GM12878 (cell line): ENCODE results near the gene PTPN14. TPM values are rescaled to one million over a fixed set of nuclear protein-coding genes. Genes with fewer than 3 reads are reported as not detected.

Experiments used
- ATAC-seq: fragments of 200-7000 bp; cut with Tn5 transposase; 3 replicates; pipeline ENCODE4 v1.9.1; 2020; ENCODE audit warnings: mild to moderate bottlenecking, moderate library complexity
- BruUV-seq: library from RNA; stranded (reverse); fragments of 400-500 nt; replicated peaks from 2 replicates; lab custom pipeline; 2021; lab: Mats Ljungman, UMichigan
- CTCF ChIA-PET: fragments of 300-600 bp; sonication (Branson Sonifier 250); formaldehyde crosslinking; extraction: SDS; loops from one replicate; lab custom pipeline; 2021; ENCODE audit warnings: inconsistent platforms; lab: Yijun Ruan, JAX
- POLR2A ChIA-PET: fragments of 350-600 bp; formaldehyde crosslinking; extraction: SDS; loops from one replicate; lab custom pipeline; 2021; ENCODE audit warnings: inconsistent platforms; lab: Charles Lee
- RAD21 ChIA-PET: fragments of 300-600 bp; sonication (Branson Sonifier 250); formaldehyde crosslinking; loops from one replicate; lab custom pipeline; 2023; ENCODE audit warnings: antibody characterized with exemption; ENCODE audit not compliant: unreplicated experiment; lab: Charles Lee
- SMC1A ChIA-PET: fragments of 300-600 bp; sonication (Branson Sonifier 250); formaldehyde crosslinking; loops from one replicate; lab custom pipeline; 2023; ENCODE audit not compliant: unreplicated experiment, uncharacterized antibody; lab: Charles Lee
- DNase-seq: peaks from one replicate; pipeline ENCODE4 v3.0.0-alpha.2; 2011; ENCODE audit warnings: low read depth, low spot score
- FAIRE-seq: peaks from 3 replicates; lab custom pipeline; 2011; peaks lifted over from hg19 to GRCh38; lab: Jason Lieb, UNC
- H2AFZ ChIP-seq: 2 replicates; pipeline ENCODE4 v1.6.0; 2011; ENCODE audit warnings: low read depth, low read length, control low read depth; ENCODE audit not compliant: control insufficient read depth
- H3K27ac ChIP-seq: 2 replicates; pipeline ENCODE4 v1.5.1; 2011; ENCODE audit warnings: control low read depth; ENCODE audit not compliant: control insufficient read depth, insufficient read depth
- H3K27me3 ChIP-seq, 2 experiments: replicated peaks in 1 of 2; 2 replicates each; pipeline versions ENCODE4 v1.6.0 to v1.6.1; 2011; ENCODE audit warnings: low read length in 1 of 2; ENCODE audit not compliant: control insufficient read depth in 2 of 2, insufficient read depth in 2 of 2
- H3K36me3 ChIP-seq, 2 experiments: 2 replicates each; pipeline ENCODE4 v1.5.1; 2011; ENCODE audit warnings: low read length in 1 of 2; ENCODE audit not compliant: control insufficient read depth in 2 of 2, insufficient read depth in 2 of 2
- H3K4me1 ChIP-seq: 2 replicates; pipeline ENCODE4 v1.6.1; 2011; ENCODE audit warnings: mild to moderate bottlenecking, low read length, moderate library complexity, mixed read lengths; ENCODE audit not compliant: control insufficient read depth, insufficient read depth
- H3K4me2 ChIP-seq: 2 replicates; pipeline ENCODE4 v1.6.0; 2011; ENCODE audit warnings: control low read depth; ENCODE audit not compliant: control insufficient read depth, insufficient read depth
- H3K4me3 ChIP-seq: fragments of 200-600 bp; sonication (generic); 2 replicates; pipeline ENCODE4 v1.5.1; 2016
- H3K79me2 ChIP-seq: 2 replicates; pipeline ENCODE4 v1.6.0; 2011; ENCODE audit warnings: low read length; ENCODE audit not compliant: control insufficient read depth, insufficient read depth
- H3K9ac ChIP-seq: 2 replicates; pipeline ENCODE4 v1.8.0; 2011; ENCODE audit warnings: low read length, control low read depth, mixed read lengths; ENCODE audit not compliant: control insufficient read depth, insufficient read depth
- H3K9me3 ChIP-seq: replicated peaks from 3 replicates; pipeline ENCODE4 v1.5.1; 2011; ENCODE audit warnings: mild to moderate bottlenecking, low read length; ENCODE audit not compliant: control insufficient read depth, insufficient read depth
- H4K20me1 ChIP-seq: 2 replicates; pipeline ENCODE4 v1.6.0; 2011; ENCODE audit not compliant: control insufficient read depth, insufficient read depth
- CBX3 ChIP-seq: fragments of 200-600 bp; sonication (generic); IDR thresholded peaks from 2 replicates; pipeline ENCODE4 v1.6.1; 2016; ENCODE audit warnings: low read depth, borderline replicate concordance
- HDAC6 ChIP-seq: fragments of 200-600 bp; sonication (generic); IDR thresholded peaks from one replicate; pipeline ENCODE4 v1.8.0; 2017; ENCODE audit warnings: antibody characterized with exemption; ENCODE audit not compliant: unreplicated experiment
- MTA3 ChIP-seq: IDR thresholded peaks from 2 replicates; pipeline ENCODE4 v1.6.1; 2012; ENCODE audit warnings: low read length, inconsistent platforms, borderline replicate concordance
- RAD21 ChIP-seq: IDR thresholded peaks from 2 replicates; pipeline ENCODE4 v1.6.1; 2011; ENCODE audit warnings: mild to moderate bottlenecking, low read depth, low read length, moderate library complexity; ENCODE audit not compliant: insufficient read depth
- REST ChIP-seq: IDR thresholded peaks from 2 replicates; pipeline ENCODE4 v1.6.1; 2012; ENCODE audit warnings: mild to moderate bottlenecking, low read depth, low read length
- RFX5 ChIP-seq: IDR thresholded peaks from 2 replicates; pipeline ENCODE4 v1.6.1; 2011; ENCODE audit warnings: low read depth, low read length, improper control_type of control experiment
- SMARCA5 ChIP-seq: fragments of 450-650 bp; IDR thresholded peaks from 2 replicates; pipeline ENCODE4 v1.6.1; 2017; ENCODE audit warnings: mild to moderate bottlenecking
- SRF ChIP-seq, 2 experiments: IDR thresholded peaks; 2 replicates each; pipeline ENCODE4 v1.6.1; 2011; ENCODE audit warnings: low read depth in 2 of 2, low read length in 2 of 2, mild to moderate bottlenecking in 1 of 2, moderate library complexity in 1 of 2
- YY1 ChIP-seq: IDR thresholded peaks from 2 replicates; pipeline ENCODE4 v1.6.1; 2011; ENCODE audit warnings: low read depth, mild to moderate bottlenecking, low read length
- ZBTB11 ChIP-seq: fragments of 450-650 bp; formaldehyde crosslinking; IDR thresholded peaks from 2 replicates; pipeline ENCODE4 v1.5.0; 2022; ENCODE audit warnings: mild to moderate bottlenecking, missing genetic modification characterization
- WGBS: methylation state at CpG from one replicate; pipeline ENCODE4 v1.1.6; 2016; ENCODE audit warnings: low lambda C conversion rate; ENCODE audit not compliant: insufficient replicate concordance, insufficient coverage; ENCODE audit errors: missing lambda C conversion rate; 5-methylcytosine and 5-hydroxymethylcytosine counted together
- in situ Hi-C: fragments of 300-500 bp; cut with MboI; formaldehyde crosslinking; loops from 9 replicates; pipeline ENCODE4 v1.14.3; 2018; ENCODE audit warnings: mixed read lengths
- intact Hi-C: fragments of 100-400 bp; cut with micrococcal nuclease; formaldehyde crosslinking; loops from one replicate; pipeline ENCODE4 v1.14.2; 2022; ENCODE audit not compliant: unreplicated experiment
- polyA plus RNA-seq, 11 experiments: library from polyadenylated mRNA; depleted of rRNA in 4 of 11; unstranded in 6 of 11; stranded (reverse) in 5 of 11; fragments of >200 nt; fragmentation: Nextera tagmentation in 4 of 11; fragmentation: Illumina TruSeq in 1 of 11; extraction: Ambion mirVana in 4 of 11; extraction: Trizol in 1 of 11; gene quantifications; 1 replicate in 1 of 11; 2 replicates in 10 of 11; pipeline versions ENCODE4 v1.2.1 to v1.2.3, GENCODE V29; 2011 to 2016; ENCODE audit warnings: inconsistent platforms in 2 of 11, missing spikeins in 2 of 11, low read depth in 1 of 11
- total RNA-seq, 4 experiments: library from RNA; depleted of rRNA in 3 of 4; stranded (reverse); fragments of >200 nt in 3 of 4; fragmentation: Illumina TruSeq in 1 of 4; extraction: Trizol in 1 of 4; gene quantifications; 2 replicates each; pipeline versions ENCODE4 v1.2.1 to v1.2.3, GENCODE V29; 2013 to 2021
- TF ChIP-seq, protein P1 (sequence below): IDR thresholded peaks from 2 replicates; pipeline ENCODE4 v1.6.1; 2012; ENCODE audit warnings: low read length, inconsistent platforms
- TF ChIP-seq, protein P2 (sequence below): fragments of 450-650 bp; IDR thresholded peaks from 2 replicates; pipeline ENCODE4 v1.6.1; 2017; ENCODE audit warnings: low read depth, mild to moderate bottlenecking, moderate library complexity

Gene PTPN14
- total and polyA plus RNA-seq, 10 of the 15 experiments (the other 5 are each of a cell fraction or from before 2014, with no cell fraction given) = 0.05 to 5.1 (median 0.44) TPM

- WGBS = 66% methylated on average over 5 of the region's 5 CpGs
- ChIA-PET RAD21 (interaction anchor here (0.7 kb wide), 1 partner anchor 87 kb away, joined by 3 read pairs; no protein-coding TSS in a partner anchor), SMC1A (interaction anchor here (0.8 to 1.4 kb wide), 5 partner anchors 12 to 82 kb away, joined by 3 to 5 read pairs (median 4); no protein-coding TSS in a partner anchor), POLR2A (no interaction called here), CTCF (interaction anchor here (0.7 to 1.3 kb wide), 2 partner anchors 69 to 153 kb away, joined by 3 read pairs; no protein-coding TSS in a partner anchor)
- H3K4me1 ChIP-seq = no peaks in the 10 kb centered on the region
- H2AFZ ChIP-seq = no peak overlapping the region
- H3K79me2 ChIP-seq = no peaks in the 10 kb centered on the region
- H3K36me3 ChIP-seq = no peaks in the 10 kb centered on the region
- no TSS peak for BruUV-seq
- ATAC-seq (no peak), FAIRE-seq (no peak), DNase-seq (no peak)
- no peaks in the 10 kb centered on the region for H3K27me3 ChIP-seq
- no peak overlapping the region for H3K9ac ChIP-seq
- H3K4me3 ChIP-seq = no peak overlapping the region
- no peak overlapping the region for H3K4me2 ChIP-seq
- no peaks in the 10 kb centered on the region for H4K20me1 ChIP-seq
- intact Hi-C loops (no loop called here), in situ Hi-C loops (no loop called here)
- H3K27ac ChIP-seq = no peak overlapping the region
- no peaks in the 10 kb centered on the region for H3K9me3 ChIP-seq
- TF ChIP-seq MTA3 = no peak
- TF ChIP-seq YY1 = no peak
- TF ChIP-seq, protein P1, sequence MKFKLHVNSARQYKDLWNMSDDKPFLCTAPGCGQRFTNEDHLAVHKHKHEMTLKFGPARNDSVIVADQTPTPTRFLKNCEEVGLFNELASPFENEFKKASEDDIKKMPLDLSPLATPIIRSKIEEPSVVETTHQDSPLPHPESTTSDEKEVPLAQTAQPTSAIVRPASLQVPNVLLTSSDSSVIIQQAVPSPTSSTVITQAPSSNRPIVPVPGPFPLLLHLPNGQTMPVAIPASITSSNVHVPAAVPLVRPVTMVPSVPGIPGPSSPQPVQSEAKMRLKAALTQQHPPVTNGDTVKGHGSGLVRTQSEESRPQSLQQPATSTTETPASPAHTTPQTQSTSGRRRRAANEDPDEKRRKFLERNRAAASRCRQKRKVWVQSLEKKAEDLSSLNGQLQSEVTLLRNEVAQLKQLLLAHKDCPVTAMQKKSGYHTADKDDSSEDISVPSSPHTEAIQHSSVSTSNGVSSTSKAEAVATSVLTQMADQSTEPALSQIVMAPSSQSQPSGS = no peak
- no peak for TF ChIP-seq ZBTB11
- TF ChIP-seq, protein P2, sequence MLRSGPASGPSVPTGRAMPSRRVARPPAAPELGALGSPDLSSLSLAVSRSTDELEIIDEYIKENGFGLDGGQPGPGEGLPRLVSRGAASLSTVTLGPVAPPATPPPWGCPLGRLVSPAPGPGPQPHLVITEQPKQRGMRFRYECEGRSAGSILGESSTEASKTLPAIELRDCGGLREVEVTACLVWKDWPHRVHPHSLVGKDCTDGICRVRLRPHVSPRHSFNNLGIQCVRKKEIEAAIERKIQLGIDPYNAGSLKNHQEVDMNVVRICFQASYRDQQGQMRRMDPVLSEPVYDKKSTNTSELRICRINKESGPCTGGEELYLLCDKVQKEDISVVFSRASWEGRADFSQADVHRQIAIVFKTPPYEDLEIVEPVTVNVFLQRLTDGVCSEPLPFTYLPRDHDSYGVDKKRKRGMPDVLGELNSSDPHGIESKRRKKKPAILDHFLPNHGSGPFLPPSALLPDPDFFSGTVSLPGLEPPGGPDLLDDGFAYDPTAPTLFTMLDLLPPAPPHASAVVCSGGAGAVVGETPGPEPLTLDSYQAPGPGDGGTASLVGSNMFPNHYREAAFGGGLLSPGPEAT = no peak
- no peak for TF ChIP-seq CBX3
- no peak for TF ChIP-seq SMARCA5
- TF ChIP-seq SRF (IDR thresholded peaks at IDR 0.05; ENCODE audit: low read depth in 2 of 2, low read length in 2 of 2) = no peak
- no peak for TF ChIP-seq REST
- no peak for TF ChIP-seq RFX5
- no peak for TF ChIP-seq RAD21
- no peak for TF ChIP-seq HDAC6
Observed at GRCh38 chr1:214485151-214485550, 66.3 kb downstream of the PTPN14 start.
